HL-60 (cell line): Measurements from ENCODE around the gene SCOC.

Experiments
- CTCF ChIP-seq: IDR thresholded peaks from one replicate; pipeline ENCODE4 v1.5.1; 2011; ENCODE audit warnings: low read length, control low read depth, inconsistent platforms; ENCODE audit not compliant: insufficient read depth
- GABPA ChIP-seq: IDR thresholded peaks from 2 replicates; pipeline ENCODE4 v1.6.1; 2012; ENCODE audit warnings: low read depth
- POLR2AphosphoS5 ChIP-seq: IDR thresholded peaks from 2 replicates; pipeline ENCODE4 v1.6.1; 2012; ENCODE audit warnings: low read depth
- REST ChIP-seq: IDR thresholded peaks from 2 replicates; pipeline ENCODE4 v1.6.1; 2012; ENCODE audit warnings: low read depth; ENCODE audit not compliant: insufficient replicate concordance
- SPI1 ChIP-seq: IDR thresholded peaks from 2 replicates; pipeline ENCODE4 v1.6.1; 2012; ENCODE audit warnings: low read depth, mild to moderate bottlenecking, borderline replicate concordance

- TF ChIP-seq CTCF (no peak), SPI1 (no peak), POLR2AphosphoS5 (no peak), GABPA (no peak), REST (no peak)
Observed at GRCh38 chr4:140367738-140368137, 5.7 kb upstream of the SCOC start.
